Activated T-cell treated with anti-CD3 and anti-CD28 coated beads for 24 hours (primary cell): ENCODE measurements around the gene TMEM51.

Source experiments
- DNase-seq: peaks from one replicate; pipeline ENCODE4 v3.0.0-alpha.2; 2020; ENCODE audit warnings: low read depth

Gene TMEM51

GRCh38 chr1:15153184-15153841 is at the start of gene TMEM51:
TMEM51 (plus strand) TSS chr1:15153747; CDS start chr1:15215088, 61,341 bp downstream.
- DNase-seq: no peak

GRCh38 chr1:15103906-15104305 is 49.6 kb upstream of the TMEM51 start:
- no peak for DNase-seq

- no peak for DNase-seq
These were observed 48.8 kb upstream of the TMEM51 start for GRCh38 chr1:15104768-15105167.

- DNase-seq: no peak
These were observed 46.9 kb upstream of the TMEM51 start for GRCh38 chr1:15106608-15107007.

- DNase-seq: no peak
These were observed 46.4 kb upstream of the TMEM51 start for GRCh38 chr1:15107058-15107687.

GRCh38 chr1:15107911-15108310 is 45.6 kb upstream of the TMEM51 start:
- DNase-seq: no peak

- DNase-seq: no peak
These were observed 43.2 kb upstream of the TMEM51 start for GRCh38 chr1:15110128-15110866.

GRCh38 chr1:15110867-15111230 is 42.7 kb upstream of the TMEM51 start:
- no peak for DNase-seq

- no peak for DNase-seq
These were observed 40.4 kb upstream of the TMEM51 start for GRCh38 chr1:15113146-15113545.

GRCh38 chr1:15114884-15115283 is 38.7 kb upstream of the TMEM51 start:
- DNase-seq: no peak

GRCh38 chr1:15115542-15116330 is 37.8 kb upstream of the TMEM51 start:
- DNase-seq: no peak

GRCh38 chr1:15116966-15117365 is 36.6 kb upstream of the TMEM51 start:
- DNase-seq: no peak

- no peak for DNase-seq
These were observed 35.7 kb upstream of the TMEM51 start for GRCh38 chr1:15117671-15118325.

- DNase-seq: no peak
These were observed 35.0 kb upstream of the TMEM51 start for GRCh38 chr1:15118579-15118978.

GRCh38 chr1:15120251-15120945 is 33.1 kb upstream of the TMEM51 start:
- no peak for DNase-seq

GRCh38 chr1:15122331-15122730 is 31.2 kb upstream of the TMEM51 start:
- no peak for DNase-seq

GRCh38 chr1:15123270-15123669 is 30.3 kb upstream of the TMEM51 start:
- no peak for DNase-seq

GRCh38 chr1:15123925-15124324 is 29.6 kb upstream of the TMEM51 start:
- no peak for DNase-seq

GRCh38 chr1:15124362-15125100 is 29.0 kb upstream of the TMEM51 start:
- DNase-seq: no peak

GRCh38 chr1:15125101-15125745 is 28.3 kb upstream of the TMEM51 start:
- no peak for DNase-seq
